ENCODE results near the gene TAS2R42. TPM values are rescaled to one million over a fixed set of nuclear protein-coding genes. Genes with fewer than 3 reads are reported as not detected.

TAS2R42 gene
- not detected in 2 replicates for total RNA-seq

GRCh38 chr12:11186837-11187236 lies at the start of gene TAS2R42:
Gene TAS2R42, minus strand, starts transcription at chr12:11186937. Its CDS starts 0 bp downstream, at chr12:11186937.

GRCh38 chr12:11171145-11171968 lies 15.4 kb downstream of the TAS2R42 start, which contains the start of gene SMIM10L1:
Gene SMIM10L1, plus strand, starts transcription at chr12:11171194. Its CDS starts 163 bp downstream, at chr12:11171357.

Other genes with a start within 250 kb of the TAS2R42 start
- gene TAS2R14, start 247.7 kb downstream of the TAS2R42 start, total RNA-seq: 0.16 and 2.2 TPM in 2 replicates
- gene TAS2R50, start 200.0 kb downstream of the TAS2R42 start, total RNA-seq: 0.38 and 0.98 TPM in 2 replicates
- 0.49 and 0.51 TPM in 2 replicates for gene TAS2R20, start 188.6 kb downstream of the TAS2R42 start, total RNA-seq
- gene TAS2R19, start 164.3 kb downstream of the TAS2R42 start, total RNA-seq: 2.7 TPM in 1 of 2 replicates, not detected in the other
- 0.33 and 0.51 TPM in 2 replicates for gene TAS2R31, start 155.5 kb downstream of the TAS2R42 start, total RNA-seq
- 0.38 TPM in 1 of 2 replicates, not detected in the other for gene TAS2R46, start 124.6 kb downstream of the TAS2R42 start, total RNA-seq
- gene TAS2R43, start 94.6 kb downstream of the TAS2R42 start, total RNA-seq: 0.16 TPM in 1 of 2 replicates, not detected in the other
- gene TAS2R30, start 52.3 kb downstream of the TAS2R42 start, total RNA-seq: 0.63 and 0.98 TPM in 2 replicates
- 6.2 and 7.7 TPM in 2 replicates for gene SMIM10L1, start 15.7 kb downstream of the TAS2R42 start, total RNA-seq
- gene PRB3, start 82.8 kb upstream of the TAS2R42 start, total RNA-seq: not detected in 2 replicates
- not detected in 2 replicates for gene PRB4, start 123.5 kb upstream of the TAS2R42 start, total RNA-seq
- gene PRB2, start 208.6 kb upstream of the TAS2R42 start, total RNA-seq: not detected in 2 replicates

All from mesangial cell (primary cell).